Stimulated activated CD8-positive, alpha-beta memory T cell treated with anti-CD3 and anti-CD28 coated beads, Interleukin-2, amount 100 ng/mL, for 48 hours (primary cell): Measurements from ENCODE around the gene TLR5.

Experiments
- DNase-seq, 2 donors: peaks; one replicate each; pipeline ENCODE4 v3.0.0-alpha.2; 2020; ENCODE audit warnings: low read depth in 2 of 2

The TLR5 gene

DNA sequence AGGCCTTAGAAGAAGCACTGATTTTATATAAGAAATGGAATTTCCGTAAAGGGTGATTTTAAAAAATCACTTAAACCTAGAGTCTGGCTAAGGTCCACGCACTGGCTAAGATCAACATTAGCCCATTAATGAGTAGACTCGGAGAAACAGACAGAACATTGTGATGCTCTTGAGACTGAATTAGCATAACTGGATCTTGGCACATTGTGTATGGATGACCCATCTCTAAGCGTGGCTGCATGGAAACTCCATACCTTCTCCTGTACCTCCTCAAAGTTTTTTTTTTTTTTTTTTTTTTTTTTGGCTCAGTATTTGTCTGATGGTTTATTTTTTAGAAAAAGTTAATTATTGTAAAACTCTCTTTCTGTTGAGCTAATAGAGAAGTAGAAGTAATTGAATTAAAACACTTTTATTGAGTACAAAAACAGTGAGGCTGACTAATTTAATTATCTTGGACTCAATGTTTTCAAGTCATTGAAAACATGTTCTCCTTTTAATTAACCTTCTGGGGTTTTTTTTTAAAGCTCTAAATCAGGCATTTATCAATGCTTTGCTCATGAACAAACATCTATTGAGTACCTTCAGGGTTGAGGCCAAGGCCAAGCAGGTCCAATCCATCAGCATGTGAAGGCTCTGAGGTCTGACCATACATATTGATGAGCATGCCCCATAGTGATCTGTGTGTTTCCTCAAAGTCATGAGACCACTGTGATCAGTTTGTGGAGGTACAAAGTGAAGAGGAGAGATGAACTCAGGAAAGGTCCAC lies 74.0 kb downstream of the TLR5 start:
- DNase-seq: no peak

DNA sequence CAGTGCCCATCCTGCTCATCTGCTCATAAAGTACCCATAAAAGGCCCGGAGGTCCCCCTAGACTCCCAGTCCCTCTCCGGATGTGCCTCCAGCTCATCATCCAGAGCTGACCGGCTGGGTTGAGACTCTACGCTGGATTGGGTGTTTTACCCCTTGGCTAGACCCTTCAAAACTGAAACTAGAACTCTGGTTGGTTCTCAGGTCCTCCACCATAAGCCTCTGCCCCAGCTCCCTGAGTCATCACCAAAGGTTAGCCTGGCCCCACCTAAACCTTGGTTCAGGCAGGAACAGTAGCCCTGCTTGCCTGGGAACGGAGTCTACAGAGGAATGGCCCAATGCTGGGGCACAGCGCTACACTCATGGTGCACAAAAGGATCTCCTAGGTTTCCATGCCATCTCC lies 75.1 kb downstream of the TLR5 start:
- no peak for DNase-seq

DNA sequence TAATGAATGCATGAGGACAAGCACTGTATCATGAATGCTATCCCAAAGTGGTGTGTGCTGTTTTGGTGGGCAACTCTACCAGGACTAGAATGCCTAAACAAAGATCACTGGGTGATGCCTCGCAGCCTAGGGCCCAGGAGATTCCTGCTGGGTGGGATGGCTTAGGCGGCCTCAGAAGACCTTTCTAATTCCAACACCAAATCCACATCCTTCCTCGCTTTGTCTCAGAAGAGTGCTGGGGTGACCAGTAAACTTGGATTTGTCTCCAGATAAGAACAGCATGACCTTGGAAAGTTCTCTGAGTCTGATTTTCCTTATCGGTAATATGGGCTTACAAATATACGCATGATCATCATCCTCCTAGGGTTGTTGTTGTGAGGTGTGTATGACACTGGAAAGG lies 76.6 kb downstream of the TLR5 start:
- DNase-seq: no peak

DNA sequence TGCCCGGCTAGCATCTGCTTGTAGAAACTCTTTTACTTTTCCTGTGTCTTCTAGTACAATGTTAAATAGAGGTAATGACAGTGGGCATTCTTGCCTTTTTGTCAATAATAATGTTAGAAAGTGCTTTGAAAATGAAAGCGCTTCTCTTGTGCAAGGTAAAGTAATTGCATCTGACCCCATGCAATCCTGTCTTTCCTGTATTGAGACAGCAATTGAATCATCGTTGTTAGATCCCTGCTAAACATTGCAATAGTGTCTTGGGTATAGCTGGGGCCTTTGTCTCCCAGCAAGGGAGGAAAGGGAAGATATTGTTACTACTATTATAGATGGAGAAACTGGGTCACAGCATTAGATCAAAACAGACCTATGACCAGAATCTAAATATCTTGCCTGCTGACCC lies 80.9 kb downstream of the TLR5 start:
- no peak for DNase-seq

DNA sequence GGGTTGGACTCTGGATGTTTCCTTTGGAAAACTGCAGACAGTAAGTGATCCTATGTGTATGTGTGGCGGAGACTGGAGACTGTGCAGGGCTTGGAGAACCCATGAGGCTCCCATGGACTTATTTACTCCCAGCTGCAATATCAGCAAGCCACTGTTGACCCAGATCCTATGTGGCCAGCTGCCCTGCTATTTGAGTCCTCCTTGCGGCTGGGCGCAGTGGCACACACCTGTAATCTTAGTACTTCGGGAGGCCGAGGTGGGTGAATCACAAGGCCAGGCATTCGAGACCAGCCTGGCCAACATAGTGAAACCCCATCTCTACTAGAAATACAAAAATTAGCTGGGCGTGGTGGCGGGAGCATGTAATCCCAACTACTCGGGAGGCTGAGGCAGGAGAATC lies 83.5 kb downstream of the TLR5 start:
- DNase-seq: no peak
